HCT116 (cell line): Measurements from ENCODE around the gene RXFP1. TPM values are rescaled to one million over a fixed set of nuclear protein-coding genes. Genes with fewer than 3 reads are reported as not detected.

ENCODE experiments used
- ATAC-seq: fragments of 200-7000 bp; cut with Tn5 transposase; 2 replicates; pipeline ENCODE4 v1.9.1; 2020; ENCODE audit warnings: mild to moderate bottlenecking, moderate library complexity
- BruUV-seq: library from RNA; stranded (reverse); fragments of 400-500 nt; replicated peaks from 2 replicates; lab custom pipeline; 2021; lab: Mats Ljungman, UMichigan
- CTCF ChIA-PET: fragments of 300-600 bp; sonication (Branson Sonifier 250); formaldehyde crosslinking; loops from one replicate; lab custom pipeline; 2021; ENCODE audit warnings: antibody characterized with exemption; lab: Charles Lee
- POLR2A ChIA-PET: fragments of 300-600, 350-600 bp; sonication (Branson Sonifier 250); formaldehyde crosslinking; loops from one replicate; lab custom pipeline; 2021; ENCODE audit warnings: antibody characterized with exemption; lab: Charles Lee
- RAD21 ChIA-PET, 2 experiments: fragments of 300-600 bp; sonication (Branson Sonifier 250); formaldehyde crosslinking; loops; one replicate each; lab custom pipeline; 2023; ENCODE audit warnings: low total read pairs in 2 of 2; ENCODE audit not compliant: uncharacterized antibody in 2 of 2, unreplicated experiment in 2 of 2, low non-redundant PET in 1 of 2; lab: Charles Lee
- DNase-seq: peaks from one replicate; pipeline ENCODE4 v3.0.0-alpha.2; 2010; ENCODE audit warnings: low read depth, low spot score
- H2AFZ ChIP-seq: fragments of 200-600 bp; shearing (Covaris generic), sonication (generic); 2 replicates; pipeline ENCODE4 v1.6.1; 2017; ENCODE audit warnings: low read depth, mixed run types, mixed read lengths, antibody characterized with exemption, low read length; ENCODE audit not compliant: poor library complexity, severe bottlenecking
- H3K27ac ChIP-seq: 2 replicates; pipeline ENCODE4 v1.5.1; 2012; ENCODE audit warnings: low read depth, low read length
- H3K27me3 ChIP-seq: fragments of 200-600 bp; sonication (generic); 2 replicates; pipeline ENCODE4 v1.6.1; 2016; ENCODE audit warnings: mixed run types, low read length, mixed read lengths; ENCODE audit not compliant: insufficient read depth
- H3K36me3 ChIP-seq, 2 experiments: fragments of 200-500 bp in 1 of 2; fragments of 200-600 bp in 1 of 2; sonication (Bioruptor generic) in 1 of 2; sonication (generic) in 1 of 2; 2 replicates each; pipeline versions ENCODE4 v1.5.1 to v1.6.1; 2014 to 2016; ENCODE audit warnings: low read length in 2 of 2, inconsistent platforms in 1 of 2, mixed read lengths in 1 of 2, mixed run types in 1 of 2; ENCODE audit not compliant: insufficient read depth in 2 of 2, control insufficient read depth in 1 of 2
- H3K4me1 ChIP-seq, 2 experiments: fragments of 200-600 bp in 1 of 2; sonication (generic) in 1 of 2; 2 replicates each; pipeline versions ENCODE4 v1.5.1 to v1.6.1; 2012 to 2017; ENCODE audit warnings: low read length in 2 of 2, inconsistent platforms in 1 of 2, mild to moderate bottlenecking in 1 of 2, mixed read lengths in 1 of 2, mixed run types in 1 of 2, moderate library complexity in 1 of 2; ENCODE audit not compliant: insufficient read depth in 2 of 2, control insufficient read depth in 1 of 2
- H3K4me2 ChIP-seq: fragments of 200-600 bp; sonication (generic); 2 replicates; pipeline ENCODE4 v1.6.1; 2017; ENCODE audit warnings: mixed run types, low read length, mixed read lengths
- H3K4me3 ChIP-seq, 2 experiments: fragments of 200-600 bp in 1 of 2; sonication (generic) in 1 of 2; replicated peaks in 1 of 2; 2 replicates each; pipeline ENCODE4 v1.5.1; 2011 to 2016; ENCODE audit warnings: low read length in 2 of 2, control low read depth in 1 of 2, low read depth in 1 of 2, mild to moderate bottlenecking in 1 of 2, mixed read lengths in 1 of 2, mixed run types in 1 of 2
- H3K79me2 ChIP-seq: fragments of 200-600 bp; sonication (generic); 2 replicates; pipeline ENCODE4 v1.6.1; 2017; ENCODE audit warnings: mild to moderate bottlenecking, mixed run types, low read length, moderate library complexity, mixed read lengths; ENCODE audit not compliant: insufficient read depth
- H3K9ac ChIP-seq: fragments of 200-600 bp; sonication (generic); 2 replicates; pipeline ENCODE4 v1.6.1; 2016; ENCODE audit warnings: low read length, mixed read lengths
- H3K9me2 ChIP-seq: fragments of 200-600 bp; sonication (generic), shearing (Covaris generic); 2 replicates; pipeline ENCODE4 v1.6.1; 2017; ENCODE audit warnings: mixed run types, mild to moderate bottlenecking, moderate library complexity; ENCODE audit not compliant: insufficient read depth
- H3K9me3 ChIP-seq, 2 experiments: fragments of 200-500 bp in 1 of 2; fragments of 200-600 bp in 1 of 2; sonication (Bioruptor generic) in 1 of 2; sonication (generic) in 1 of 2; 2 replicates each; pipeline ENCODE4 v1.6.1; 2014 to 2017; ENCODE audit warnings: low read length in 2 of 2, mixed read lengths in 2 of 2, inconsistent platforms in 1 of 2, low read depth in 1 of 2, mild to moderate bottlenecking in 1 of 2, mixed run types in 1 of 2, moderate library complexity in 1 of 2; ENCODE audit not compliant: control insufficient read depth in 1 of 2, insufficient read depth in 1 of 2
- H4K20me1 ChIP-seq: fragments of 200-600 bp; sonication (generic), shearing (Covaris generic); 2 replicates; pipeline ENCODE4 v1.6.1; 2017; ENCODE audit warnings: mixed run types, mild to moderate bottlenecking, moderate library complexity; ENCODE audit not compliant: insufficient read depth
- CBX3 ChIP-seq: IDR thresholded peaks from 2 replicates; pipeline ENCODE4 v1.6.1; 2012; ENCODE audit warnings: low read depth
- CEBPB ChIP-seq: IDR thresholded peaks from 2 replicates; pipeline ENCODE4 v1.6.1; 2012; ENCODE audit warnings: low read depth
- EZH2phosphoT487 ChIP-seq: fragments of 200-600 bp; IDR thresholded peaks from 2 replicates; pipeline ENCODE4 v1.6.1; 2018; ENCODE audit warnings: antibody characterized with exemption, borderline replicate concordance
- POLR2A ChIP-seq: IDR thresholded peaks from 2 replicates; pipeline ENCODE4 v1.7.0; 2011; ENCODE audit warnings: borderline replicate concordance; ENCODE audit not compliant: insufficient read depth, insufficient read length; ENCODE audit errors: extremely low read depth
- POLR2AphosphoS5 ChIP-seq: IDR thresholded peaks from 2 replicates; pipeline ENCODE4 v1.6.1; 2011; ENCODE audit warnings: mild to moderate bottlenecking, low read depth, low read length, moderate library complexity
- RAD21 ChIP-seq: IDR thresholded peaks from 2 replicates; pipeline ENCODE4 v1.6.1; 2012; ENCODE audit warnings: low read depth, mild to moderate bottlenecking
- SIN3A ChIP-seq: IDR thresholded peaks from 2 replicates; pipeline ENCODE4 v1.6.1; 2012; ENCODE audit warnings: low read depth
- SP1 ChIP-seq: IDR thresholded peaks from 2 replicates; pipeline ENCODE4 v1.6.1; 2012; ENCODE audit warnings: low read depth
- SRF ChIP-seq: IDR thresholded peaks from 2 replicates; pipeline ENCODE4 v1.6.1; 2012; ENCODE audit warnings: low read depth
- TCF7L2 ChIP-seq: IDR thresholded peaks from 2 replicates; pipeline ENCODE4 v1.7.0; 2011; ENCODE audit warnings: borderline replicate concordance, inconsistent platforms; ENCODE audit not compliant: insufficient read depth, insufficient read length; ENCODE audit errors: extremely low read depth
- ZFX ChIP-seq: fragments of 450-650 bp; IDR thresholded peaks from 2 replicates; pipeline ENCODE4 v1.6.1; 2017
- ZNF274 ChIP-seq: fragments of 200-500 bp; sonication (Bioruptor generic); IDR thresholded peaks from 2 replicates; pipeline ENCODE4 v1.6.1; 2014; ENCODE audit warnings: mild to moderate bottlenecking, low read depth, low read length, inconsistent platforms
- intact Hi-C: fragments of 100-400 bp; cut with micrococcal nuclease; formaldehyde crosslinking; loops from 2 replicates; pipeline ENCODE4 v1.10.0; 2022
- total RNA-seq: library from RNA; stranded (reverse); gene quantifications from one replicate; pipeline ENCODE4 v1.2.1, GENCODE V29; 2021; ENCODE audit not compliant: unreplicated experiment
- TF ChIP-seq, protein P1 (sequence below): IDR thresholded peaks from 2 replicates; pipeline ENCODE4 v1.6.1; 2011; ENCODE audit warnings: mild to moderate bottlenecking, low read length, moderate library complexity; ENCODE audit not compliant: insufficient replicate concordance; ENCODE audit errors: extremely low read depth
- TF ChIP-seq, protein P2 (sequence below): IDR thresholded peaks from 2 replicates; pipeline ENCODE4 v1.6.1; 2012; ENCODE audit warnings: low read depth
- TF ChIP-seq, protein P3 (sequence below): IDR thresholded peaks from 2 replicates; pipeline ENCODE4 v1.6.1; 2012
- TF ChIP-seq, protein P4 (sequence below), 3 experiments: fragments of 200-600 bp in 1 of 3; sonication (generic) in 1 of 3; IDR thresholded peaks in 2 of 3; conservative IDR thresholded peaks in 1 of 3; 2 replicates each; pipeline ENCODE4 v1.5.1; 2012 to 2017; ENCODE audit warnings: low read depth in 2 of 3, low read length in 2 of 3, antibody characterized with exemption in 1 of 3, borderline replicate concordance in 1 of 3, control low read depth in 1 of 3, mild to moderate bottlenecking in 1 of 3, mixed read lengths in 1 of 3, mixed run types in 1 of 3, moderate library complexity in 1 of 3; ENCODE audit not compliant: insufficient read depth in 1 of 3

RXFP1 gene
- total RNA-seq, 1 experiment from 2014 or later: not detected

DNA sequence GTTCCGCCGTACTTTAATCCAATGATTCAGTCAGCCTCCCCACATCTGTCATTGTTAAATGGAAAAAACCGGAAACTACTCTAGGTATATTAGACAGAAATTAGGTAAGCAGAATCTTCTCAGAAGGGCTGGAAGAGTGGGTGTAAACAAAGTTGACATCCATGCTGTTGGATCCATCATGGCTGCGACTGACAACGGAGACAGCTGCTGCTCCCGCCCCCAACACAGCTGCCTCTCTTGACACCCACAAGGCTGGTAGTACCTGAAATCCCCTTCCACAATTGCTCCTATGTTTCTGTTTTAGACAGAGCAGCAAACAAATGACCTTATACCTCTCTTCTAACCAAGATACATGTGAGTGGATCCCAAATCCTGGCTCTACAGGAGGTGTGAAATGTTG lies 66.6 kb downstream of the RXFP1 start:
- Histone ChIP-seq H3K27me3 (no peaks in the 10 kb centered on the region), H3K4me2 (no peak overlapping the region), H4K20me1 (no peaks in the 10 kb centered on the region), H3K9me2 (no peaks in the 10 kb centered on the region), H3K27ac (no peak overlapping the region), H2AFZ (no peak overlapping the region), H3K36me3 (no peaks in the 10 kb centered on the region), H3K4me3 (no peak overlapping the region), H3K79me2 (no peaks in the 10 kb centered on the region), H3K9ac (no peak overlapping the region), H3K4me1 (no peaks in the 10 kb centered on the region), H3K9me3 (no peaks in the 10 kb centered on the region)
- ChIA-PET POLR2A (no interaction called here), CTCF (no interaction called here), RAD21 (no interaction called here)
- BruUV-seq: no TSS peak
- no peak for DNase-seq
- no peak for TF ChIP-seq EZH2phosphoT487
- no peak for TF ChIP-seq POLR2AphosphoS5
- no peak for TF ChIP-seq SIN3A
- TF ChIP-seq TCF7L2: no peak
- no peak for TF ChIP-seq CEBPB
- TF ChIP-seq, protein P1, sequence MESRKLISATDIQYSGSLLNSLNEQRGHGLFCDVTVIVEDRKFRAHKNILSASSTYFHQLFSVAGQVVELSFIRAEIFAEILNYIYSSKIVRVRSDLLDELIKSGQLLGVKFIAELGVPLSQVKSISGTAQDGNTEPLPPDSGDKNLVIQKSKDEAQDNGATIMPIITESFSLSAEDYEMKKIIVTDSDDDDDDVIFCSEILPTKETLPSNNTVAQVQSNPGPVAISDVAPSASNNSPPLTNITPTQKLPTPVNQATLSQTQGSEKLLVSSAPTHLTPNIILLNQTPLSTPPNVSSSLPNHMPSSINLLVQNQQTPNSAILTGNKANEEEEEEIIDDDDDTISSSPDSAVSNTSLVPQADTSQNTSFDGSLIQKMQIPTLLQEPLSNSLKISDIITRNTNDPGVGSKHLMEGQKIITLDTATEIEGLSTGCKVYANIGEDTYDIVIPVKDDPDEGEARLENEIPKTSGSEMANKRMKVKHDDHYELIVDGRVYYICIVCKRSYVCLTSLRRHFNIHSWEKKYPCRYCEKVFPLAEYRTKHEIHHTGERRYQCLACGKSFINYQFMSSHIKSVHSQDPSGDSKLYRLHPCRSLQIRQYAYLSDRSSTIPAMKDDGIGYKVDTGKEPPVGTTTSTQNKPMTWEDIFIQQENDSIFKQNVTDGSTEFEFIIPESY: no peak
- TF ChIP-seq ZFX: no peak
- no peak for TF ChIP-seq POLR2A
- TF ChIP-seq SP1: no peak
- TF ChIP-seq, protein P2, sequence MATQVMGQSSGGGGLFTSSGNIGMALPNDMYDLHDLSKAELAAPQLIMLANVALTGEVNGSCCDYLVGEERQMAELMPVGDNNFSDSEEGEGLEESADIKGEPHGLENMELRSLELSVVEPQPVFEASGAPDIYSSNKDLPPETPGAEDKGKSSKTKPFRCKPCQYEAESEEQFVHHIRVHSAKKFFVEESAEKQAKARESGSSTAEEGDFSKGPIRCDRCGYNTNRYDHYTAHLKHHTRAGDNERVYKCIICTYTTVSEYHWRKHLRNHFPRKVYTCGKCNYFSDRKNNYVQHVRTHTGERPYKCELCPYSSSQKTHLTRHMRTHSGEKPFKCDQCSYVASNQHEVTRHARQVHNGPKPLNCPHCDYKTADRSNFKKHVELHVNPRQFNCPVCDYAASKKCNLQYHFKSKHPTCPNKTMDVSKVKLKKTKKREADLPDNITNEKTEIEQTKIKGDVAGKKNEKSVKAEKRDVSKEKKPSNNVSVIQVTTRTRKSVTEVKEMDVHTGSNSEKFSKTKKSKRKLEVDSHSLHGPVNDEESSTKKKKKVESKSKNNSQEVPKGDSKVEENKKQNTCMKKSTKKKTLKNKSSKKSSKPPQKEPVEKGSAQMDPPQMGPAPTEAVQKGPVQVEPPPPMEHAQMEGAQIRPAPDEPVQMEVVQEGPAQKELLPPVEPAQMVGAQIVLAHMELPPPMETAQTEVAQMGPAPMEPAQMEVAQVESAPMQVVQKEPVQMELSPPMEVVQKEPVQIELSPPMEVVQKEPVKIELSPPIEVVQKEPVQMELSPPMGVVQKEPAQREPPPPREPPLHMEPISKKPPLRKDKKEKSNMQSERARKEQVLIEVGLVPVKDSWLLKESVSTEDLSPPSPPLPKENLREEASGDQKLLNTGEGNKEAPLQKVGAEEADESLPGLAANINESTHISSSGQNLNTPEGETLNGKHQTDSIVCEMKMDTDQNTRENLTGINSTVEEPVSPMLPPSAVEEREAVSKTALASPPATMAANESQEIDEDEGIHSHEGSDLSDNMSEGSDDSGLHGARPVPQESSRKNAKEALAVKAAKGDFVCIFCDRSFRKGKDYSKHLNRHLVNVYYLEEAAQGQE: no peak
- TF ChIP-seq, protein P3, sequence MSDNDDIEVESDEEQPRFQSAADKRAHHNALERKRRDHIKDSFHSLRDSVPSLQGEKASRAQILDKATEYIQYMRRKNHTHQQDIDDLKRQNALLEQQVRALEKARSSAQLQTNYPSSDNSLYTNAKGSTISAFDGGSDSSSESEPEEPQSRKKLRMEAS: no peak
- TF ChIP-seq, protein P4, sequence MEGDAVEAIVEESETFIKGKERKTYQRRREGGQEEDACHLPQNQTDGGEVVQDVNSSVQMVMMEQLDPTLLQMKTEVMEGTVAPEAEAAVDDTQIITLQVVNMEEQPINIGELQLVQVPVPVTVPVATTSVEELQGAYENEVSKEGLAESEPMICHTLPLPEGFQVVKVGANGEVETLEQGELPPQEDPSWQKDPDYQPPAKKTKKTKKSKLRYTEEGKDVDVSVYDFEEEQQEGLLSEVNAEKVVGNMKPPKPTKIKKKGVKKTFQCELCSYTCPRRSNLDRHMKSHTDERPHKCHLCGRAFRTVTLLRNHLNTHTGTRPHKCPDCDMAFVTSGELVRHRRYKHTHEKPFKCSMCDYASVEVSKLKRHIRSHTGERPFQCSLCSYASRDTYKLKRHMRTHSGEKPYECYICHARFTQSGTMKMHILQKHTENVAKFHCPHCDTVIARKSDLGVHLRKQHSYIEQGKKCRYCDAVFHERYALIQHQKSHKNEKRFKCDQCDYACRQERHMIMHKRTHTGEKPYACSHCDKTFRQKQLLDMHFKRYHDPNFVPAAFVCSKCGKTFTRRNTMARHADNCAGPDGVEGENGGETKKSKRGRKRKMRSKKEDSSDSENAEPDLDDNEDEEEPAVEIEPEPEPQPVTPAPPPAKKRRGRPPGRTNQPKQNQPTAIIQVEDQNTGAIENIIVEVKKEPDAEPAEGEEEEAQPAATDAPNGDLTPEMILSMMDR (IDR thresholded peaks at IDR 0.05 in 2 of 3, conservative IDR thresholded peaks at IDR 0.05 in 1 of 3; ENCODE audit: borderline replicate concordance in 1 of 3, insufficient read depth in 1 of 3, low read depth in 2 of 3, low read length in 2 of 3): no peak
- no peak for TF ChIP-seq RAD21
- TF ChIP-seq ZNF274: no peak
- no peak for TF ChIP-seq CBX3
- TF ChIP-seq SRF: no peak
- intact Hi-C loops: no loop called here
- no peak for ATAC-seq
